ENCODE data around the gene PIR. TPM values are rescaled to one million over a fixed set of nuclear protein-coding genes. Genes with fewer than 3 reads are reported as not detected.

Gene PIR
- total RNA-seq, 1 experiment from 2014 or later = 29.7 TPM

DNA sequence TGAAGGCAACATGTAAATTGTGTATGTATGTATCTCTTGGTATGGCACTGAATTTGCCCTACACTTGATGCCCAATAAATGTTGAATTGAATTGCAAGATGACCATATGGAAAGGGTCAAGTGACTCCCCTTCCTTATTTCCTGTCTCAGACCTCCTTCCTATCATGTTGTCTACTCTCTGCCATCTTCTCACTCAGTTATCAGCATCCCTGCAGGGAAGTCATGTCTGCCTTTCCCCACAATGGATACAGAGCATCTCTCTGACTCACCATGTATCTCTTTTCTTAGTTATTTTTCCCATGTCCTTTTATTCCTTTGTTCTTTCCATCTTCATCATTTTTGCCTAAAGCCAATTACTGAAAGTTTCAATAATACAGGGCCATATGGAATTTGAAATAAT is 30.0 kb upstream of the PIR start:
- Histone ChIP-seq H2BK12ac (ENCODE audit: insufficient read length, low read depth, low read length) (no peak overlapping the region), H3K79me1 (ENCODE audit: insufficient read depth, low read depth, low read length, poor library complexity, severe bottlenecking) (no peaks in the 10 kb centered on the region), H3K9me3 (ENCODE audit: control insufficient read depth, low read depth, low read length) (no peaks in the 10 kb centered on the region), H3K23me2 (ENCODE audit: insufficient read length, low read depth, low read length, poor library complexity, severe bottlenecking) (no peaks in the 10 kb centered on the region), H3K4me1 (ENCODE audit: insufficient read depth, low read length) (no peaks in the 10 kb centered on the region), H3K27ac (ENCODE audit: insufficient read length, low read depth, low read length) (no peak overlapping the region), H2BK5ac (ENCODE audit: insufficient read length, low read length) (no peak overlapping the region), H4K8ac (replicated peaks; ENCODE audit: insufficient read length, low read depth, low read length) (no peak overlapping the region), H3K18ac (ENCODE audit: insufficient read length, low read depth, low read length) (no peak overlapping the region), H4K20me1 (ENCODE audit: control insufficient read depth, insufficient read depth, insufficient read length) (no peaks in the 10 kb centered on the region), H3K56ac (ENCODE audit: insufficient read length, low read depth, low read length) (no peak overlapping the region), H2BK20ac (ENCODE audit: low read depth, low read length, poor library complexity, severe bottlenecking) (no peak overlapping the region), H3T11ph (ENCODE audit: low read length) (no peak overlapping the region), H2BK120ac (ENCODE audit: low read depth, low read length, poor library complexity, severe bottlenecking) (no peak overlapping the region), H3K4ac (ENCODE audit: low read depth, low read length) (no peak overlapping the region), H2AK5ac (ENCODE audit: insufficient read length, low read length) (no peak overlapping the region), H3K79me2 (ENCODE audit: insufficient read depth, low read length) (no peaks in the 10 kb centered on the region), H3K27me3 (ENCODE audit: insufficient read depth, low read length) (no peaks in the 10 kb centered on the region), H3K23ac (ENCODE audit: insufficient read length, low read depth, low read length) (no peak overlapping the region), H3K4me2 (ENCODE audit: insufficient read depth, insufficient read length, low read length) (no peak overlapping the region), H3K9ac (ENCODE audit: extremely low read depth, insufficient read length, low read length) (no peak overlapping the region), H2BK15ac (ENCODE audit: low read depth, low read length) (no peak overlapping the region), H3K14ac (ENCODE audit: insufficient read depth, low read length) (no peak overlapping the region), H2AFZ (ENCODE audit: low read length) (no peak overlapping the region), H4K5ac (ENCODE audit: insufficient read length, low read depth, low read length) (no peak overlapping the region), H4K91ac (ENCODE audit: insufficient read length, low read depth, low read length) (no peak overlapping the region)
- no peaks in the 10 kb centered on the region for H3K36me3 Mint-ChIP-seq (ENCODE audit: insufficient read depth in 1 of 3, low read depth in 3 of 3)
- H3K9me3 Mint-ChIP-seq = no peaks in the 10 kb centered on the region
- peaks cover 11% of the 10 kb centered on the region for H3K27me3 Mint-ChIP-seq (ENCODE audit: low read depth)
- no peak for DNase-seq
- TF ChIP-seq, protein P1, sequence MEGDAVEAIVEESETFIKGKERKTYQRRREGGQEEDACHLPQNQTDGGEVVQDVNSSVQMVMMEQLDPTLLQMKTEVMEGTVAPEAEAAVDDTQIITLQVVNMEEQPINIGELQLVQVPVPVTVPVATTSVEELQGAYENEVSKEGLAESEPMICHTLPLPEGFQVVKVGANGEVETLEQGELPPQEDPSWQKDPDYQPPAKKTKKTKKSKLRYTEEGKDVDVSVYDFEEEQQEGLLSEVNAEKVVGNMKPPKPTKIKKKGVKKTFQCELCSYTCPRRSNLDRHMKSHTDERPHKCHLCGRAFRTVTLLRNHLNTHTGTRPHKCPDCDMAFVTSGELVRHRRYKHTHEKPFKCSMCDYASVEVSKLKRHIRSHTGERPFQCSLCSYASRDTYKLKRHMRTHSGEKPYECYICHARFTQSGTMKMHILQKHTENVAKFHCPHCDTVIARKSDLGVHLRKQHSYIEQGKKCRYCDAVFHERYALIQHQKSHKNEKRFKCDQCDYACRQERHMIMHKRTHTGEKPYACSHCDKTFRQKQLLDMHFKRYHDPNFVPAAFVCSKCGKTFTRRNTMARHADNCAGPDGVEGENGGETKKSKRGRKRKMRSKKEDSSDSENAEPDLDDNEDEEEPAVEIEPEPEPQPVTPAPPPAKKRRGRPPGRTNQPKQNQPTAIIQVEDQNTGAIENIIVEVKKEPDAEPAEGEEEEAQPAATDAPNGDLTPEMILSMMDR (conservative IDR thresholded peaks at IDR 0.05) = no peak
- no peak overlapping the region for H3K4me3 Mint-ChIP-seq
- no peak overlapping the region for H3K27ac Mint-ChIP-seq
- H3K4me1 Mint-ChIP-seq = no peaks in the 10 kb centered on the region

Data from H9 (cell line).